Embryonic facial prominence (tissue), 1 donor: ENCODE data around the gene CCDC127.
"Not testable (repeated sequence)": the region's sequence is repeated elsewhere in the genome, so short reads cannot be mapped to it uniquely, and the experiment has no call there.

Experiments used
- DNase-seq: peaks from one replicate; pipeline ENCODE4 v3.0.0-alpha.2; 2016; ENCODE audit errors: extremely low spot score

CCDC127 gene

DNA sequence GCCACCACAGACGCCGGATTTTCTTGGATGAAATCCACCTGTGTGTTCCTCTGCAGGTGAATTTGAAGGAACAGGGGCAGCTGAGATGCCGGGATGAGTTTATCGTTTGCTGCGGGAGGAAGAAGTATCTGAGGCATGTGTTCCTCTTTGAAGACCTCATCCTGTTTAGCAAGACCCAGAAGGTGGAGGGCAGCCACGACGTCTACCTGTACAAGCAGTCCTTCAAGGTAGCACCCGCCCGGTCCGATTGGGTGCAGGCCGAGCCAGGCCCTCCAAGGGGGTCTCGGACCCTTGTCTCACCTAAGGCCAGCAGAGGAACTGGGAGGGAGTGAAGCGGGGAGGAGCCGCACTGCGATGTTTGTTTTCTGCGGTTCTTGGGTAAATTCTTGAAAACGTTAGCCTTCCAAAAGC is 45.1 kb downstream of the CCDC127 start:
- no peak for DNase-seq

DNA sequence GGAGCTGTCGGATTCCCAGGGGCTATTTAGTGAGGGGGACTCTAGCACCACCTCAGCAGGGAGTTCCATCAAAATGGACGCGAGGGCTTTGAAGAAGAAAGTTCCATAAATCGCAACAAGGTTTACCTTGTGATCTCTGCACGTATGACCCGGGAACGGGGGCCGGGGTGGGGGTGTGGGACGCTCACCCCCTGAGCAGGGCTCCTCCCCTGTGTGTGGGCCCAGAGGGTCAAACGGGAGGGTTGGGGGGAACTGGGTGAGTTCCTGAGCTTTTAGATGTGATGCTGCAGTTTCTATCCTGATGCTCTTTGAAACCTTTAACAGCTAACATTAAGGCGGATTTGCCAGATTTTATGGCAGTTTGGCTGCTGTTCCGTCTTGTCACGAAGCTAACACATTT is 45.5 kb downstream of the CCDC127 start:
- no peak for DNase-seq

DNA sequence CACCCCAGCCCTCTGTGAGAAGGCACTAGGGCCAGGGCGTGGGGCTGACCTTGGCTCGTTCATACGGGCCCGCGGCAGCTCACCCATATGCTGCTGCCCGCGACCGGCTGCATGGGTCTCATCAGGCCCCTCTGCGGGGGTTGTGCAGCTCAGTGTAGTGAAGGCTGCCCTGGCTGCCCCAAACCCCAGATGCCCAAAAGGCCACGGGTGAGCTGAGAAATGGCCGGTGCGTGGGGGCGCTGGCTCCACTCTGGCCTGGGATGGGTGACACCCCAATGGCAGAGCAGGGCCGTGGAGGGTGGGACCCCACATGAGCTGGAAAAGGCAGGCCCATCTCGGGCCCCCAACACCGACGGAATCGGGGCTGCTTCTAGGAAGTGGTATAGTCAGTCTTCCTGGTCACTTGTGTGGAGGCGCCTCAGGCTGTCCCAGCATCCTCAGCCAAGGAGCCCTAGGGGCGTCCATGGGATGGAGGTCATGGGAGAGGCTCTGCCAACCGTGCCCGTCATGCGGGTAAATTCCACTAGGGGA is 46.1 kb downstream of the CCDC127 start:
- no peak for DNase-seq

DNA sequence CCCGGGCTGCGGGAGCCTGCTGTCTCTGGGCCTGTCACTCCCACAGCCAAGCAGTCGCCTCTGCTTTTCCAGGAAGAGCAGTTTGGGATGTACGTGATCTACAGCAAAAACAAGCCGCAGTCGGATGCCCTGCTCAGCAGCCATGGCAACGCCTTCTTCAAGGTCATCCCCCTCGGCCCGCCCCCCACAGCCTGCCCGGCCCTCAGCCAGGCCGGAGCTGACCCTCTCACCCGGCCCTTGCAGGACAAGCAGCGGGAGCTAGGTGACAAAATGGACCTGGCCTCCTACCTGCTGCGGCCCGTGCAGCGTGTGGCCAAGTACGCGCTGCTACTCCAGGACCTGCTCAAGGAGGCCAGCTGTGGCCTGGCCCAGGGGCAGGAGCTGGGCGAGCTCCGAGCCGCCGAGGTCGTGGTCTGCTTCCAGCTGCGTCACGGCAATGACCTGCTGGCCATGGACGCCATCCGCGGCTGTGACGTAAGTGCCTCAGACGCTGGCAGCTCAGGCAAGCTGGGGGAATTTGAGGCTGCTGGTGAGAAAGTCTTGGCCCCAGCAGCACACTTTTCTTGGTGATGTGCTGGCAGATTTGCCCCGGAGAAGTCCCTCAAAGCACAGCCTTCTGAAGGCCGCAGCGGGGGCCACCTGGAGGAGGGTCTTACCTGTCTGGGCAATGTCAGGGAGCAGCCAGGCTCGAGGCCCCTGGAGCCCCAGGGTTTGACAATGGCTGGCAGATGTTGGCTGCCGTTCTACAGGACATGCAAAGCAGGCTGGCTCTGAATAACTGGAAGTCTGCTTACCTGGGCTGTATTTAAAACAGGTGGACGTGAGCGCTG is 46.8 kb downstream of the CCDC127 start:
- no peak for DNase-seq

DNA sequence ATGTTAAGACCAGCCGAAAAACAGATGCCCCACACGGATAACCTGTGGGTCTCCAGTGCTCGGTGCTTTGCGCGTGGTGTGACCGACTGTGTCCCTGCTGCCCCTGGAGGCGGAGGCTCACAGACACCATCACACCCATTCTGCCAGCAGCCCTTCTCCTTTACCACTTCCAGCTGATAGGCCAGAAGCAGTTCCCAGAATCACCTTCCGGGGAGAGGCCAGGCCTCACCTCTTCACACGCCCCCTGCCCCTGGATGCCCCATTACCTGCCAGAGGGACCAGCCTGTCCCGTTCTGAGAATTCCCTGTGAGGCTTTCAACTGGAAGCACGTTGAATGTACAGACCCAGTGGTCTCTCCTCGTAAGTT is 48.2 kb downstream of the CCDC127 start:
- no peak for DNase-seq

DNA sequence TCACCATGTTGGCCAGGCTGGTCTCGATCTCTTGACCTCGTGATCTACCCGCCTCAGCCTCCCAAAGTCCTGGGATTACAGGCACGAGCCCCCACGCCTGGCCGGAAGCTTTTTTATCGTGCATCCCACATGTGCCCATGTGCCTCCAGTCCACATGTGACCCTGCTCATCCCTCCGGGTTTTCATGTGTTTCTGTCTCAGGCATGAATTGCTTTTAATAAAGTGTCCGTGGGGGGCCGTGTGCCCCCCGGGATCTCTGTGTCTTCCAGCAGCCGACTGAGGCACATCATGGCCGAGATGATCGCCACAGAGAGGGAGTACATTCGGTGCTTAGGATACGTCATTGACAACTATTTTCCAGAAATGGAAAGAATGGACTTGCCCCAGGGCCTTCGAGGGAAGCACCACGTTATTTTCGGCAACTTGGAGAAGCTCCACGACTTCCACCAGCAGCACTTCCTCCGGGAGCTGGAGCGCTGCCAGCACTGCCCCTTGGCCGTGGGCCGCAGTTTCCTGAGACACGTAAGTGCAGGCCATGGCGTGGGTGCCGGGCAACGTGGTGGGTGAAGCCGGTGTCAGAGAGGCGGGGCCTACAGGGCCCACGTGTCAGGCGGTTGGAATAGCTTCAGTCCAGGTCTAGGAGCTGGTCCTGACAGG is 48.8 kb downstream of the CCDC127 start:
- no peak for DNase-seq

DNA sequence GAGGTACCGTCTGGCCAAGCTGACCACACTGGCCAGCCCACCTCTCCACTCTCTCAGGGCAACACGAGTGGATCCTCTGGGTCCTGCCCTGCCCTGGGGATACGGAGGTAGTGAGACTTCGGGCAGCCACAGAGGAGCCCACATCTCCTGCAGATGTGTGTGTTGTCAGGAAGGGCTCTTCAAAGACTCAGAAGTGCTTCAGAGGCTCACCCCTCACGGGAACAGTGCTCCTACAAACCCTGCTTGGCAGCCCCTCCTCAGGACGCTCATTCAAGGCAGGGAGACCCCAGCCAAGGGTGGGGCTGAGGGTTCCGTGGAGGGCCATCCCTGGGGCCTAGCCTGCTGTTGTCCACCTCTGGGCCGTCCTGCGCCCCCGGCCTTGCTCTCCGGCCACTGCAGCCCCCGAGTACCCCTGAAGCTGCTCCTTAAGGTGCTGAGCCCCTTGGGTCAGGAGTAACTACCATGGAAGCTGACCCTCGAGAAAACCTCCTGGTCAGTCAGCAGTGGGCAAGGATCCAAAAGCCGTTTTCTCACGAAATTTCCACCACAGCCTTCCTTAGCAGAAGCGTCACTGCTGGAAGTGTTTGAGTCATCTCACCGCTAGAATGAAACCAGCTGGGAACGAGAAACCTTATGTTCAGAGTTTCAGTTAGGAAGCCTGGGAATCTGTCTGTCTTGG is 49.8 kb downstream of the CCDC127 start:
- no peak for DNase-seq

DNA sequence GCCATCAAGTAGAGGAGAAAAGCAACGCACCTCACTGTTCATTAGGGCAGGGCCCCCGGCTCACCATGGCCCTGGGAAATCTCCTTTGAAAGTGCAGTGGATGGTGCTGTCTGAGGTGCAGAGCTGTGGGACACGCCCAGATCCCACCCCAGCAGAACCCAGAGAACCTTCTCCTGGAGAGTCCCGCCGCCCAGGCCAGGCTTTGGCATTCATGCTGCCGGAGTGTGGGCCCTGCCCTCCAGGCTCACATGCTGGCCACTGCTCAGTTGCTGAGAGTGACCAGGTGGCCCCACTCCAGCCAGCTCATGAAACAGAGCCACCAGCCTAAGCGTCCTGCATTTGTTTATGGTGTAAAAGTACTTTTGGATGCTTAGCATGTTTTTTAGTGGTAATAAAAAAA is 50.4 kb downstream of the CCDC127 start:
- DNase-seq, result no peak

DNA sequence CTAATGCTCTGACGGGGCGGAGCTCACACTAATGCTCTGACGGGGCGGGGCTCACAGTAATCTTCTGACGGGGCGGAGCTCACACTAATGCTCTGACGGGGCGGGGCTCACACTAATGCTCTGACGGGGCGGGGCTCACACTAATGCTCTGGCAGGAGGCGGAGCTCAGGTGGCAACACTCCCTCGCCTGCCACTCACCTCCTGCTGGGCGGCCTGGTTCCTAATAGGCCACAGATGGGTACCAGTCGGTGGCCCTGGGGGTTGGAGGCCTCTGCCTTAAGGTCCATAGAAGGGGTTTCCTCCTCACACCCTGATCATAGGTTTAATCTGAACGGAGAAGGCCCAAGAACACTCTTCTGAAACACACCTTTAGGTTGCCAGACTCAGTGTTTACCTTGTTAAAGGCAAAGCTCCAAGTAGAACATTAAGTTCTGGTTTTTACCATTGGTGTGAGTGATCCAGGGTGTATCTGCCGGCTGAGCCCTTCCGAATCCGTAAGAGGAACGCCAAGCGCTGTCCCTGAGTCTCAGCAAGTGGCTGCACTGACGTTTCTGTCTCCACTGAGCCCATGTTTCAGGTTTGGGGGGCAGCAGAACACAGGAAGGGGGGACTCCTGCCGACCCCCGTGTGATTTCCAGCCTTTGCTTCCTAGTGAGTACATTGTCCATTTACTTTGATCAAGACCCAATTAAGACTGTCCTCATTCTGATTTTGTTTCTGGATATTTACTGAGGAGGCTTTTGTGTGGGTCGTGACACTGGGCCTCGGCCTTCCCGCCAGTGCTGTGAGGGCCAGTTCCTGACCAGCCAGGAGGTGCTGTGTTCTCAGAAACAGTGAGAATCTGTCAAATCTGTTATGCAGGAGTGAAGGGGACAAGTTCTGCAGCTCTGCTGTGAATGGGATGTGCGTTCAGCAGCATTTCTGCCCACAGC is 51.2 kb downstream of the CCDC127 start:
- DNase-seq, result no peak

DNA sequence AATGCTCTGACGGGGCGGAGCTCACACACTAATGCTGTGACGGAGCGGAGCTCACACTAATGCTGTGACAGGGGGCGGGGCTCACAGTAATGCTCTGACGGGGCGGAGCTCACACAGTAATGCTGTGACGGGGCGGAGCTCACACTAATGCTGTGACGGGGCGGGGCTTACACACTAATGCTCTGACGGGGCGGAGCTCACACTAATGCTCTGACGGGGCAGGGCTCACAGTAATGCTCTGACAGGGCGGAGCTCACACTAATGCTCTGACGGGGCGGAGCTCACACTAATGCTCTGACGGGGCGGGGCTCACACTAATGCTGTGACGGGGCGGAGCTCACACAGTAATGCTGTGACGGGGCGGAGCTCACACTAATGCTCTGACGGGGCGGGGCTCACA is 53.2 kb downstream of the CCDC127 start:
- not testable (repeated sequence) for DNase-seq

DNA sequence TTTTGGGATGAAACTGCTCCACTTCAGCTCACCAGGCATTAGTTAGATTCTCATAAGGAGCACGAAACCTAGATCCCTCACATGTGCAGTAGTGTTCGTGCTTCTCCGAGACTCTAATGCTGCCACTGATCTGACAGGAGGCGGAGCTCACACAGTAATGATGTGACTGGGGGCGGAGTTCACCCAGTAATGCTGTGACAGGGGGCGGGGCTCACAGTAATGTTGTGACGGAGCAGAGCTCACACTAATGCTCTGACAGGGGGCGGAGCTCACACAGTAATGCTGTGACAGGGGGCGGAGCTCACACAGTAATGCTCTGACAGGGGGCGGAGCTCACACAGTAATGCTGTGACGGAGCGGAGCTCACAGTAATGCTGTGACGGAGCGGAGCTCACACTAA is 53.7 kb downstream of the CCDC127 start:
- DNase-seq, result no peak

DNA sequence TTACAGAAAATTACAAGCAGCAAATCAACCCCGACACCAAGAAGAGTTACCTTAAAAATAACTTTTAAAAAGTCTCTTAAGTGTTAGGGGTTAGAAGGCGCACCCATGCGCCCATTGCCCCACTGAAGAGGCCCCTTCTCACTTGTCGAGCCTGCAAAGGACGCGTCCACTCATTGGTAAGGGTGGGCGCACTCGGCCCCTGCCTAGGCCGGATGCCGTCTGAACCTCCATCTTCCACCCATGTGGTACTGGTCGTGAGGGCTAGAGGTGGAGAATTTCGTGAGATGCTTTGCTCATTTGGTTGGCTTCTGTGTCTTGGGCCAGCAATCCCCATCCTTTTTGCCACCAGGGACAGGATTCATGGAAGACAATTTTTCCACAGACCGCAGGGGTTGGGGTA is 54.1 kb downstream of the CCDC127 start:
- DNase-seq, result no peak

DNA sequence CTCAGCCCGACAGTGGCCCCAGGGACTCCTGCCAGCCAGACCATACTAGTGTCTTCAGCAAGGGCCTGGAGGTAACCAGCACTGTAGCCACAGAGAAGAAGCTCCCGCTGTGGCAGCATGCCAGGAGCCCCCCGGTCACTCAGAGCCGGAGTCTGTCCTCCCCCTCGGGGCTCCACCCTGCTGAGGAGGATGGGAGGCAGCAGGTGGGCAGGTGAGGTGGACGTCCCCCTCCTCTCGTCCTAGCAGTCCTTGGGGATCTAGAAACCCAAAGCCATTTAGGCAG is 54.7 kb downstream of the CCDC127 start:
- no peak for DNase-seq

DNA sequence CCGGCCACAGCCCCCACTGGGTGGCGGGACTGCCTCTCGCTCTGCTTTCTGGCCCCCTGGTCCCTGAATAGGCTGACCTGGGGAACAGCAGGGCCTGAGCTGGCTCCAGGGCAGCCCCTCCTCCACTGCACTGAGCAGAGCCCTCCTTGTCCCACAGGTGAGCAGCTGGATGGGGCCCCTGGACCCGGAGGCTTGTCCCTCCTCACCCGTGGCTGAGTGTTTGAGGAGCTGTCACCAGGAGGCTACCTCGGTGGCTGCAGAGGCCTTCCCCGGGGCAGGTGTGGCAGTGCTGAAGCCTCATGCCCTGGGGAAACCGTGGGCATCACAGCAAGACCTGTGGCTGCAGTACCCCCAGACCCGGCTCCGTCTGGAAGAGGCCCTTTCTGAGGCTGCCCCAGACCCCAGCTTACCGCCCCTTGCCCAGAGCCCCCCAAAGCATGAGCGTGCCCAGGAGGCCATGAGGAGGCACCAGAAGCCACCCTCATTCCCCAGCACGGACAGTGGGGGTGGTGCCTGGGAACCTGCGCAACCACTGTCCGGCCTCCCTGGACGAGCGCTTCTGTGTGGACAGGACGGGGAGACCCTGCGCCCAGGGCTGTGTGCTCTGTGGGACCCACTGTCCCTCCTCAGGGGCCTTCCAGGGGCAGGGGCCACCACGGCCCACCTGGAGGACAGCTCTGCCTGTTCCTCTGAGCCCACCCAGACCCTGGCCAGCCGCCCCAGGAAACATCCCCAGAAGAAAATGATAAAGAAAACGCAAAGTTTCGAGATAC is 55.2 kb downstream of the CCDC127 start:
- DNase-seq, result no peak

DNA sequence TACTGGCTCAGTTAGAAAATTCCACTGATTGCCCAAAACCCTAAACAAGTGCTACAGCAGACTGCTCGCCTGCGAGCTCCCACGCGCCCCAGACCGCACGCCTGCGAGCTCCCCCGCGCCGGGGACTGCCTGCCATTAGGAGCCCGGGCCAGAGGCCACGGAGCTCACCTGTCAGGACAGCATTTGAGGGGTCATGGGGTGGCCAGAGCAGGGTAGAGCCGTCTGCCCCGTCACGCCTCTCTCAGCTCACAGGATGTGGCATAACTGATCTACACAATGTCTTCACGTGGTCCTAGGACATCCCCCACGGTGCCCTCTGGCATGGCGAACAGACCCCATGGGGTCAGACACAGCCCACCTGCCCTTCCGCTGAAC is 55.8 kb downstream of the CCDC127 start:
- DNase-seq, result no peak

DNA sequence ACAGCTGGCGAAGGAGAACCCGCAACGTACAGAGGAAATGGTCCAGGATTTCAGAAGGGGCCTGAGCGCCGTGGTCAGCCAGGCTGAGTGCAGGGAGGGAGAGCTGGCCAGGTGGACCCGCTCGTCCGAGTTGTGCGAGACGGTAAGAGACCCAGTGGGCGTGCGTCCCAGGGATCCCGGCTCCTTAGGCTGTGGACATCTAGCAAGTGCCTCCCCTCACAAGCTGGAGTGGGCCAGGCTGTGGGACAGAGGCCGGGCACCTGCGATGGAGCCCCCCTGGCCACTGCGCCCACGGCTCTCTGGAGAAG is 56.2 kb downstream of the CCDC127 start:
- DNase-seq, result no peak

DNA sequence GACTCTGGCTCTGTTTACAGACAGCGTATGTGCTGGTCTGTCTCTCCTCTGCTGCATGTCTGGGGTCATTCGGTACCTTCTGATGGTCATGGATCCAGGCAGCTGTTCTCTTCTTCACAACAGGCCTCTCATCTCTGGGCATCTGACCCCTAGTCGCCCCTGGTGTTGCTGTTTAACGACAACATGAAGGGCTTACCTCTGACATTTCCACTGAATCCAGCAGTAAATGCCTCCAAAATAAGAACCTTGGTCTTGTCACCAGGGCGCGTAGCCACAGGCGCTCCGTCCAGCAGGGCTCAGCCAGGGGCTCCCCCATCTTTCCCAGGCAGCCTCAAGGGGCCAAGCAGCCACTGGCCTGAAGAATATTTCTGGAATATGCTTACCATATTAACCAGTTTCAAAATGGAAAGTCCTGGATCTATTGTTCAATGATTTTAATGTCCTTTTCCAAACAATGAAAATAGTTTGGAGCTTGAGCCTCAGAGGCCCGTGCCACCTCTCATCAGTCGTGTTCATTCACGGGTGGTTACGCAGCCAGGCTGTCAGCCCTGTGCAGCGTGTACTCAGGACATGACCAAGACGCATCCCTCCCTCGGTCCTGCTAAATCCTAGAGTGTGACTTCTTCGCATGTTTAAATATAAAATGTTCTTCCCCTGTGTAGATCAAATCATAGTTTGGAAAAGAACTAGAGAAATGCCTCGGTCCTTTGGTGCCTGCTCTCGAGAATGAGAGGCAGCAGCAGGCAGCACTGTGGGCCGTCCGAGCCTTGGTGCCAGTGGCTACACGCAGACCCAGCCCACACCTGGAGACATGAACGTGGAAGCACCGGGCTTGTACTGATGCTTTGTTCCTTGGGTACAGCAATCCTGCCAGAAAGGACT is 56.8 kb downstream of the CCDC127 start:
- DNase-seq, result no peak

DNA sequence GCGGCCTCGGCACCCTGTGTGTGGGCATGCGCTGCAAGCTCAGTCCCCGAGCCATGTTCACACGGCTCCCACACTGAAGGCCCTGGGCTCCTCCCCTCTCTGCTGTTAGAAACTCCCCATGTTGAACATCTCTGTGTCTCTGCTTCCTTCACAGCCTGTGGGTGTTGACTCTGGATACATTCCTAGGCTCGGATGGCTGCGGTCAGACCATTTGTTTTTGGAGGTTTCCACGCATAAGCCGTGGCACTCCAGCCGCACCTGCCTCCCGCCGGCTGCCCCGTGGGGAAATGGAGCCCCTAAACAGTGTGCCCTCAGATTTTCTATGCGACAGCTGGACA is 57.8 kb downstream of the CCDC127 start:
- DNase-seq, result no peak

DNA sequence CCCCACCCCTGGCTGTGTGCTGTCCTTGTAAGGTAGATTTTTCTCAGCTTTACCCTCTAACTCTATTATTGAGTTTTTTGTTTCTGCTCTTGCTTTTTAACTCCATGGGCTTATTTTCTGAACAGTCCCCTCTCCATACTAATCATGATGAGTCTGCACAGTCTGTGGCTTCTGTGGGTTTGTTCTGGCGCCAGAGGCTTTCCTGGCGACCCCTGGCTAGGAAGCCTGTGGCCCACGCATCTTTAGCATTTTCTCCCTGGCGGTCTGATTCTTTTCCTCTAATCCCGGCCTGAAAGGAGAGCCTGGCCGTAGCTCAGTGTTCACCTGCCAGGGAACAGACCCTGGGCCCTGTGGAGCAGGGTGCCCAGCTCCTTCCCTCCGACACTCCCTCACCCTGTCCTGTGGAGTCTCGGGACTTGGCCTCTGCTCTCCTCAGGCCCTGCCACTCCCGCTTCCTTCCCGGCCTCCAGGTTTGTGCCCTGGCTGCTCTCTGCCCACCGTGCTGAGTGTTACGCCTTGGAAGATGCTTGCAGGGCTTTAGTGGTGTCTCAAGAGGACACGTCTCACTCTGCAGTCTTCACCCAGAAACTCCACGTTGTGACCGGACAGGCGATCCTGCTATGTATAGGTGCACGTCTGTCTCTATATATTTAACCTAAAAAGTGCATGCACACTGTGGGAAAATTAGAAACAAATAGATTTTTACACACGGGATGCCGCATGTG is 58.3 kb downstream of the CCDC127 start:
- no peak for DNase-seq
